ENCODE measurements around the gene NRXN2.

NRXN2 gene

DNA sequence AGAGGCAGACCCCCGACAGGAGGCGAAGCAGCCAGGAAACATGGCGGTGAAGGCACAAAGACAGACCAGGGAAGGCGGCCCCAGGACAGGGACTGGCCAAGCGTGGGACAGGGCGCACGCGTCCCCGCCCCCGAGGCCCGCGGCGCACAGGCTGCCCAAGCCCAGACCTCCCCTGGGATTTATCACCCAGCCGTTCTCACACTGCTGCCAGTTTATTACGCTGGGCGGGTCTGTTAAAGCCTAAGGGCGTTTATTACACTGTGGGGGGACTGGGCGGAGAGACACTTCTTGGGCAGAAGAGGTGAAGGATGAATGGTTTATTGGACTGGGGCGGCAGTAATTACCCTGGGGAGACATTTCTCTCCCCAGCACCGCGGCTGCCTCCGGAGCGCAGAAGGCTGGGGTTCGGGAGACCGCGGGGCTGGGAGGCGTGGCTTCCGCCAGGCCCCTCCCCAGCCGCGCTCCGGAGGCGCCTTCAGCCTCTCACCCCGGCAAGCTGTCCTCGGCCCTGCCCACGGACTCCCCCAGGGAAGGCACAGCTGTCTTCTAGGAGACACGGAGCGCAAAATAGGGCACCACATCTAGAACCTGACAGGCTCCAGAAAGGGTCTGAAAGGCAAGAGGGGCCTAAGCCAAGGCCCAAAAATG, 84.9 kb downstream of the NRXN2 start:
- TF ChIP-seq, protein P1, sequence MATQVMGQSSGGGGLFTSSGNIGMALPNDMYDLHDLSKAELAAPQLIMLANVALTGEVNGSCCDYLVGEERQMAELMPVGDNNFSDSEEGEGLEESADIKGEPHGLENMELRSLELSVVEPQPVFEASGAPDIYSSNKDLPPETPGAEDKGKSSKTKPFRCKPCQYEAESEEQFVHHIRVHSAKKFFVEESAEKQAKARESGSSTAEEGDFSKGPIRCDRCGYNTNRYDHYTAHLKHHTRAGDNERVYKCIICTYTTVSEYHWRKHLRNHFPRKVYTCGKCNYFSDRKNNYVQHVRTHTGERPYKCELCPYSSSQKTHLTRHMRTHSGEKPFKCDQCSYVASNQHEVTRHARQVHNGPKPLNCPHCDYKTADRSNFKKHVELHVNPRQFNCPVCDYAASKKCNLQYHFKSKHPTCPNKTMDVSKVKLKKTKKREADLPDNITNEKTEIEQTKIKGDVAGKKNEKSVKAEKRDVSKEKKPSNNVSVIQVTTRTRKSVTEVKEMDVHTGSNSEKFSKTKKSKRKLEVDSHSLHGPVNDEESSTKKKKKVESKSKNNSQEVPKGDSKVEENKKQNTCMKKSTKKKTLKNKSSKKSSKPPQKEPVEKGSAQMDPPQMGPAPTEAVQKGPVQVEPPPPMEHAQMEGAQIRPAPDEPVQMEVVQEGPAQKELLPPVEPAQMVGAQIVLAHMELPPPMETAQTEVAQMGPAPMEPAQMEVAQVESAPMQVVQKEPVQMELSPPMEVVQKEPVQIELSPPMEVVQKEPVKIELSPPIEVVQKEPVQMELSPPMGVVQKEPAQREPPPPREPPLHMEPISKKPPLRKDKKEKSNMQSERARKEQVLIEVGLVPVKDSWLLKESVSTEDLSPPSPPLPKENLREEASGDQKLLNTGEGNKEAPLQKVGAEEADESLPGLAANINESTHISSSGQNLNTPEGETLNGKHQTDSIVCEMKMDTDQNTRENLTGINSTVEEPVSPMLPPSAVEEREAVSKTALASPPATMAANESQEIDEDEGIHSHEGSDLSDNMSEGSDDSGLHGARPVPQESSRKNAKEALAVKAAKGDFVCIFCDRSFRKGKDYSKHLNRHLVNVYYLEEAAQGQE (IDR thresholded peaks at IDR 0.05; ENCODE audit: low read depth): no peak
- no peak for TF ChIP-seq TCF12 (IDR thresholded peaks at IDR 0.05; ENCODE audit: low read depth)
- no peak for TF ChIP-seq YY1 (IDR thresholded peaks at IDR 0.05; ENCODE audit: low read depth)
- no peak for TF ChIP-seq EGR1 (IDR thresholded peaks at IDR 0.05)
- no peak for TF ChIP-seq RAD21 (IDR thresholded peaks at IDR 0.05; ENCODE audit: low read depth)
- TF ChIP-seq NFIC (IDR thresholded peaks at IDR 0.05): no peak
- TF ChIP-seq CREB1 (IDR thresholded peaks at IDR 0.05; ENCODE audit: low read depth): no peak
- TF ChIP-seq TAF1 (IDR thresholded peaks at IDR 0.05; ENCODE audit: low read depth): no peak
- no peak for TF ChIP-seq FOXM1 (IDR thresholded peaks at IDR 0.05; ENCODE audit: borderline replicate concordance, low read depth)
- no peak for TF ChIP-seq ZBTB7A (IDR thresholded peaks at IDR 0.05; ENCODE audit: low read depth)
- TF ChIP-seq TEAD4 (IDR thresholded peaks at IDR 0.05): no peak
- TF ChIP-seq, protein P2, sequence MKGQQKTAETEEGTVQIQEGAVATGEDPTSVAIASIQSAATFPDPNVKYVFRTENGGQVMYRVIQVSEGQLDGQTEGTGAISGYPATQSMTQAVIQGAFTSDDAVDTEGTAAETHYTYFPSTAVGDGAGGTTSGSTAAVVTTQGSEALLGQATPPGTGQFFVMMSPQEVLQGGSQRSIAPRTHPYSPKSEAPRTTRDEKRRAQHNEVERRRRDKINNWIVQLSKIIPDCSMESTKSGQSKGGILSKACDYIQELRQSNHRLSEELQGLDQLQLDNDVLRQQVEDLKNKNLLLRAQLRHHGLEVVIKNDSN (IDR thresholded peaks at IDR 0.05): no peak
- no peak for TF ChIP-seq EP300 (IDR thresholded peaks at IDR 0.05; ENCODE audit: borderline replicate concordance)
- TF ChIP-seq, protein P3, sequence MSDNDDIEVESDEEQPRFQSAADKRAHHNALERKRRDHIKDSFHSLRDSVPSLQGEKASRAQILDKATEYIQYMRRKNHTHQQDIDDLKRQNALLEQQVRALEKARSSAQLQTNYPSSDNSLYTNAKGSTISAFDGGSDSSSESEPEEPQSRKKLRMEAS (IDR thresholded peaks at IDR 0.05): no peak
- TF ChIP-seq CEBPB (IDR thresholded peaks at IDR 0.05): no peak

DNA sequence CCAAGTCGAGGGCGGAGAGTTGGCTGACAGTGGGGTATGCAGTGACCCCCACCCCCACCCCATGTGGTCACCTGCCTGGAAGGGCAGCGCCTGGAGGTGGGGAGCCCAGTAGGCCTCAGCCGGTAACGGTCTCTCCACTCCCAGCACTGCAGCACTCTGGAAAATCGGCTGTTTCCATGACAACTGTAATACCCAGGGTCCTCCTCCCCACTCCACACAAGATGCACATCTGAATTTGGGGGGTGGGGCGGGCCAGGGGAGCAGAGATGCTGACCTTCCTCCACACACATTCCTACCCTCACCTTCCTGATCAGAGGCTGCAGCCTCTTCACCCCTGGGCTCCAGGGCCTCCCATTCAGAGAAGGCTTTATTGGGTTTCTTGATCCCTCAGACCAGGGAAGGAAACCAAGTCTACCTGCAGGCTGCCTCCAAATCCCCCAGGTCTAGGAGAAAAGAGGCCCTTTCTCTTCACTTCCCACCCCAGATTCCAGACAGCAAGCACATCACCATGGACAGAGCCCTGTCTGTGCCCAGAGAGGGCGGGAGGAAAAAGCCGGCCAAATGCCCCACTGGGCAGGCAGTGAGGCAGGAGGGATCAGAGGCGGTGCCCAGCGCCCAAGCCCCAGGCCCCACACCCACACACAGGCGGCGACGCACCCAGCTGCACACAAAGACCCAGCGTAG, 85.5 kb downstream of the NRXN2 start:
- no peak for TF ChIP-seq NFIC (IDR thresholded peaks at IDR 0.05)
- TF ChIP-seq, protein P1 (IDR thresholded peaks at IDR 0.05; ENCODE audit: low read depth): peak; percentile 79
- no peak for TF ChIP-seq CEBPB (IDR thresholded peaks at IDR 0.05)

DNA sequence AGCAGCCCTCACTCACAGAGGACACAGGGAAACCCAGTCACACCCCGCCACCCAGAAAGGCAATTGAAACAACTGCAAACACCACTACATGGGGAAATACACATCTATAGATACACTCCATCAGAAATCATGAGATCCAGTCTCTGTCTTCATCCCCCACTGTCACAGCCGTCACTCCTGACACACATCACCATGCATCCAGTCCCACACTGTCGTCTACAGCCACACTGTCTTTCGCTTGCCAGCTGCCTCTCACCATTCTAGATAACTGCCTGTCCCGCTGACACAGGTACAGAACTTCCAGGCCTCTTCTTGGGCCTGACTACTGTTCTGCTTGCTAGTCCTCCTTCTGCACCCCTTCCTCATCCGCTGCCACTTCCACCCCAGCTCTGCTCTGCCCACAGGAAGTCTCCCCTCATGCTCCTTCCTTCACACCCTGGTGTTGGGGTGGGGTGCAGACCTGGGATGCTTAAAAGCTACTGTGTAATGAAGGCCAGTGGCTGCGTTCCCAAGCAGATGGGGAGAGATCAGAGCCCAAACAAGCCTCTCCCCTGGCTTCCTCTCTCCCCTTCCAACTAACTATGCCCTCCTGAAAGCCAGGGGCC, 89.3 kb downstream of the NRXN2 start:
- no peak for TF ChIP-seq FOXM1 (IDR thresholded peaks at IDR 0.05; ENCODE audit: borderline replicate concordance, low read depth)
- TF ChIP-seq TEAD4 (IDR thresholded peaks at IDR 0.05): no peak
- TF ChIP-seq ZBTB7A (IDR thresholded peaks at IDR 0.05; ENCODE audit: low read depth): no peak
- TF ChIP-seq TCF12 (IDR thresholded peaks at IDR 0.05; ENCODE audit: low read depth): no peak
- TF ChIP-seq, protein P2 (IDR thresholded peaks at IDR 0.05): no peak
- TF ChIP-seq, protein P1 (IDR thresholded peaks at IDR 0.05; ENCODE audit: low read depth): no peak
- TF ChIP-seq NFIC (IDR thresholded peaks at IDR 0.05): no peak
- TF ChIP-seq, protein P3 (IDR thresholded peaks at IDR 0.05): no peak
- TF ChIP-seq YY1 (IDR thresholded peaks at IDR 0.05; ENCODE audit: low read depth): no peak
- TF ChIP-seq CEBPB (IDR thresholded peaks at IDR 0.05): no peak
- TF ChIP-seq EGR1 (IDR thresholded peaks at IDR 0.05): no peak
- TF ChIP-seq EP300 (IDR thresholded peaks at IDR 0.05; ENCODE audit: borderline replicate concordance): no peak

DNA sequence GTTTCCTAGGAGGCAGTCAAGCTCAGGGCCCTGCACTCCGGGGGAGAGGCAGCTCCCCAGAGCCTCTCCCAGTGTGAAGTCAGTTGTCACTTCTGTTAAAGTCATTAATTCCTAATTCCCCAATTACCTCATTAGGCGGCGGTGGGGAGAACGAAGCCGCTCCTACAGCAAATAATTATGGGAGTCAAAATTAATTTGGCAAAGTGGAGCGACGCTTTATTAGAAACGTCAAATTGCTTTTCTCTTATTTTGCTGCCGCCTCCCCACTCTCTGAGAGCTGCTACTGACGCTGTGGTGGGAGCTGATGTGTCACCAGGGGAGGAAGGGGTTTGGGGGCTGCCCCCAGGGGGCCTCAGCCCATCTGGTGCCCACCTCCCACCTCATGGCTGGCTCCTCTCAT, 90.3 kb downstream of the NRXN2 start:
- no peak for TF ChIP-seq EP300 (IDR thresholded peaks at IDR 0.05; ENCODE audit: borderline replicate concordance)
- TF ChIP-seq, protein P2 (IDR thresholded peaks at IDR 0.05): no peak
- no peak for TF ChIP-seq RAD21 (IDR thresholded peaks at IDR 0.05; ENCODE audit: low read depth)
- TF ChIP-seq TEAD4 (IDR thresholded peaks at IDR 0.05): no peak
- no peak for TF ChIP-seq NFIC (IDR thresholded peaks at IDR 0.05)
- TF ChIP-seq TAF1 (IDR thresholded peaks at IDR 0.05; ENCODE audit: low read depth): no peak
- TF ChIP-seq, protein P1 (IDR thresholded peaks at IDR 0.05; ENCODE audit: low read depth): no peak

All from Ishikawa (cell line).